ACHN (cell line): Measurements from ENCODE around the gene FAM13B.
"Not testable (repeated sequence)": the region's sequence is repeated elsewhere in the genome, so short reads cannot be mapped to it uniquely, and the experiment has no call there.

Experiments
- DNase-seq: peaks from one replicate; pipeline ENCODE4 v3.0.0-alpha.2; 2015
- in situ Hi-C: cut with HindIII; loops from 2 replicates; pipeline ENCODE4 v1.10.0; 2017; ENCODE audit warnings: low sequenced_read_pairs, low pct_ligation_motif_present, low pct_unique_long_range_greater_than_20kb

The FAM13B gene

GRCh38 chr5:138032572-138033385 is at the start of gene FAM13B:
Gene FAM13B (minus strand): TSS chr5:138033079. CDS start chr5:138019111, 13,968 bp downstream.
- in situ Hi-C loops: no loop called here
- peak; percentile 67 for DNase-seq

GRCh38 chr5:138082033-138082432 is 49.2 kb upstream of the FAM13B start:
- in situ Hi-C loops: no loop called here
- no peak for DNase-seq

GRCh38 chr5:138078006-138078643 is 45.2 kb upstream of the FAM13B start:
- in situ Hi-C loops: no loop called here
- DNase-seq: no peak

GRCh38 chr5:138077064-138077696 is 44.3 kb upstream of the FAM13B start:
- DNase-seq: peak; percentile 69
- in situ Hi-C loops: no loop called here

GRCh38 chr5:138070026-138070425 is 37.1 kb upstream of the FAM13B start:
- DNase-seq, in situ Hi-C loops: not testable (repeated sequence)

- DNase-seq: peak; percentile 73
- in situ Hi-C loops: no loop called here
Observed at GRCh38 chr5:138068742-138069600, 36.1 kb upstream of the FAM13B start.

- in situ Hi-C loops: no loop called here
- DNase-seq: no peak
Observed at GRCh38 chr5:138067945-138068344, 35.1 kb upstream of the FAM13B start.

- no peak for DNase-seq
- in situ Hi-C loops: no loop called here
Observed at GRCh38 chr5:138065102-138065501, 32.2 kb upstream of the FAM13B start.

- in situ Hi-C loops: no loop called here
- no peak for DNase-seq
Observed at GRCh38 chr5:138064526-138064925, 31.6 kb upstream of the FAM13B start.

- no peak for DNase-seq
- in situ Hi-C loops: no loop called here
Observed at GRCh38 chr5:138054847-138055558, 22.1 kb upstream of the FAM13B start.

GRCh38 chr5:138054206-138054605 is 21.3 kb upstream of the FAM13B start:
- in situ Hi-C loops: no loop called here
- DNase-seq: no peak

- no peak for DNase-seq
- in situ Hi-C loops: no loop called here
Observed at GRCh38 chr5:138053554-138053953, 20.7 kb upstream of the FAM13B start.

GRCh38 chr5:138052718-138053117 is 19.8 kb upstream of the FAM13B start:
- in situ Hi-C loops, DNase-seq: not testable (repeated sequence)

- in situ Hi-C loops: no loop called here
Observed at GRCh38 chr5:138051441-138052296, 18.8 kb upstream of the FAM13B start.

GRCh38 chr5:138045283-138045682 is 12.4 kb upstream of the FAM13B start:
- DNase-seq, in situ Hi-C loops: not testable (repeated sequence)

More at GRCh38 chr5:138051441-138052296, 18.8 kb upstream of the FAM13B start:
- DNase-seq: no peak

GRCh38 chr5:138038826-138039225 is 5.9 kb upstream of the FAM13B start:
- no peak for DNase-seq
- in situ Hi-C loops: no loop called here
